ENCODE data around the gene NDST1.

DNA sequence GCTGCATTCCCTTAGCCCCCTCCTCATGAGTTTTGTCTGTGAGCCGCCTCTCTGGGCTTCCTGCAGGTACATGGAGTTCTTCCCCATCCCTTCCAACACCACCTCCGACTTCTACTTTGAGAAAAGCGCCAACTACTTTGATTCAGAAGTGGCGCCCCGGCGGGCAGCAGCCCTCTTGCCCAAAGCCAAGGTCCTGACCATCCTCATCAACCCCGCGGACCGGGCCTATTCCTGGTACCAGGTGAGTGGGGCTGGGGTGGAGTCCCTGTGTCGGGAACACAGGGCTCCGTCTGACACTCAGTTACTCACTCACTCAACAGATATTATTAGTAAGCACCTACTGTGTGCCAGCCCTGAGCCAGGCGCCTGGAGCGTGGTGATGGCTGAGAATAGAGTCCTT, 37.3 kb downstream of the NDST1 start:
- TF ChIP-seq, protein P1, sequence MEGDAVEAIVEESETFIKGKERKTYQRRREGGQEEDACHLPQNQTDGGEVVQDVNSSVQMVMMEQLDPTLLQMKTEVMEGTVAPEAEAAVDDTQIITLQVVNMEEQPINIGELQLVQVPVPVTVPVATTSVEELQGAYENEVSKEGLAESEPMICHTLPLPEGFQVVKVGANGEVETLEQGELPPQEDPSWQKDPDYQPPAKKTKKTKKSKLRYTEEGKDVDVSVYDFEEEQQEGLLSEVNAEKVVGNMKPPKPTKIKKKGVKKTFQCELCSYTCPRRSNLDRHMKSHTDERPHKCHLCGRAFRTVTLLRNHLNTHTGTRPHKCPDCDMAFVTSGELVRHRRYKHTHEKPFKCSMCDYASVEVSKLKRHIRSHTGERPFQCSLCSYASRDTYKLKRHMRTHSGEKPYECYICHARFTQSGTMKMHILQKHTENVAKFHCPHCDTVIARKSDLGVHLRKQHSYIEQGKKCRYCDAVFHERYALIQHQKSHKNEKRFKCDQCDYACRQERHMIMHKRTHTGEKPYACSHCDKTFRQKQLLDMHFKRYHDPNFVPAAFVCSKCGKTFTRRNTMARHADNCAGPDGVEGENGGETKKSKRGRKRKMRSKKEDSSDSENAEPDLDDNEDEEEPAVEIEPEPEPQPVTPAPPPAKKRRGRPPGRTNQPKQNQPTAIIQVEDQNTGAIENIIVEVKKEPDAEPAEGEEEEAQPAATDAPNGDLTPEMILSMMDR (IDR thresholded peaks at IDR 0.05; ENCODE audit: insufficient read depth, low read length, poor library complexity, severe bottlenecking) = no peak
- no peak for TF ChIP-seq EZH2phosphoT487 (conservative IDR thresholded peaks at IDR 0.05; ENCODE audit: low read length)
